HFFc6 (cell line): Measurements from ENCODE around the gene TRAPPC3L. TPM values are rescaled to one million over a fixed set of nuclear protein-coding genes. Genes with fewer than 3 reads are reported as not detected.
A peak's percentile ranks its signal among the peaks of the same experiment; 100 is the strongest.

Experiments used
- DNase-seq: peaks from one replicate; pipeline ENCODE4 v3.0.0-alpha.2; 2018
- H3K27ac Mint-ChIP-seq: 2 replicates; pipeline ENCODE4 v1.8.0; 2020; ENCODE audit warnings: mild to moderate bottlenecking, mixed read lengths
- H3K27me3 Mint-ChIP-seq: 2 replicates; pipeline ENCODE4 v1.8.0; 2021; ENCODE audit warnings: mild to moderate bottlenecking, moderate library complexity, mixed read lengths; ENCODE audit not compliant: insufficient read depth
- H3K36me3 Mint-ChIP-seq: 2 replicates; pipeline ENCODE4 v1.8.0; 2021; ENCODE audit warnings: low read depth, mixed read lengths
- H3K4me1 Mint-ChIP-seq: 2 replicates; pipeline ENCODE4 v1.8.0; 2020; ENCODE audit warnings: low read depth, mixed read lengths
- H3K4me3 Mint-ChIP-seq: 2 replicates; pipeline ENCODE4 v1.8.0; 2020; ENCODE audit warnings: mild to moderate bottlenecking, moderate library complexity, mixed read lengths
- H3K9me3 Mint-ChIP-seq: 2 replicates; pipeline ENCODE4 v1.8.0; 2020; ENCODE audit warnings: mild to moderate bottlenecking, mixed read lengths
- total RNA-seq, 6 experiments: library from RNA; stranded (reverse); fragmentation: NEBNext Ultra II Directional; extraction: Animal tissue kit (Norgen Biotek cat#: 25700); gene quantifications; 2 replicates in 1 of 6; 3 replicates in 5 of 6; pipeline ENCODE4 v1.2.3, GENCODE V29; 2021
- TF ChIP-seq, protein P1 (sequence below): fragments of 200-600 bp; sonication (generic); IDR thresholded peaks from 2 replicates; pipeline ENCODE4 v1.5.0; 2021; ENCODE audit warnings: antibody characterized with exemption, mild to moderate bottlenecking

TRAPPC3L gene
- total RNA-seq, 6 experiments from 2014 or later = 0.15 to 0.45 (median 0.32) TPM

DNA sequence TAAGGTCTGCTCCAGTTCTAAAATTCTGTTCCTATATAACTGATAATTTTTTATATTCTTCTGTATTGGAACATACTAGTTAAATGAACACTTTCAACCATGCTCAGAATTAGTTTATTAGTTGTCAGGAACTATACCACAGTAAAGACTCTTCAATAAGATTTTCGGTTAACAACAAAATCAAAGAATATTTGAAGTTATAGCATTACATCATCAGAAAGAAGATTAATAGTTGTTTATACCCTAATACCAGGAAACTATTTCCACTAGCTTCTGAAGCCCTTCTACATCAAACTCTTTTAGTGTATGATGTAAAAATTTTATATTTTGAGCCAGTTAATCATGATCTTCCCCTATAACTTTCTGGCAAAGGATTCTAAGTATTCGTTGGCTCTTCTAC is 14.6 kb upstream of the TRAPPC3L start:
- Mint-ChIP-seq H3K4me3 (no peak overlapping the region), H3K4me1 (peaks cover 100% of the 10 kb centered on the region), H3K9me3 (no peaks in the 10 kb centered on the region), H3K27ac (no peak overlapping the region), H3K36me3 (no peaks in the 10 kb centered on the region), H3K27me3 (no peaks in the 10 kb centered on the region)
- TF ChIP-seq, protein P1, sequence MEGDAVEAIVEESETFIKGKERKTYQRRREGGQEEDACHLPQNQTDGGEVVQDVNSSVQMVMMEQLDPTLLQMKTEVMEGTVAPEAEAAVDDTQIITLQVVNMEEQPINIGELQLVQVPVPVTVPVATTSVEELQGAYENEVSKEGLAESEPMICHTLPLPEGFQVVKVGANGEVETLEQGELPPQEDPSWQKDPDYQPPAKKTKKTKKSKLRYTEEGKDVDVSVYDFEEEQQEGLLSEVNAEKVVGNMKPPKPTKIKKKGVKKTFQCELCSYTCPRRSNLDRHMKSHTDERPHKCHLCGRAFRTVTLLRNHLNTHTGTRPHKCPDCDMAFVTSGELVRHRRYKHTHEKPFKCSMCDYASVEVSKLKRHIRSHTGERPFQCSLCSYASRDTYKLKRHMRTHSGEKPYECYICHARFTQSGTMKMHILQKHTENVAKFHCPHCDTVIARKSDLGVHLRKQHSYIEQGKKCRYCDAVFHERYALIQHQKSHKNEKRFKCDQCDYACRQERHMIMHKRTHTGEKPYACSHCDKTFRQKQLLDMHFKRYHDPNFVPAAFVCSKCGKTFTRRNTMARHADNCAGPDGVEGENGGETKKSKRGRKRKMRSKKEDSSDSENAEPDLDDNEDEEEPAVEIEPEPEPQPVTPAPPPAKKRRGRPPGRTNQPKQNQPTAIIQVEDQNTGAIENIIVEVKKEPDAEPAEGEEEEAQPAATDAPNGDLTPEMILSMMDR = no peak
- no peak for DNase-seq

DNA sequence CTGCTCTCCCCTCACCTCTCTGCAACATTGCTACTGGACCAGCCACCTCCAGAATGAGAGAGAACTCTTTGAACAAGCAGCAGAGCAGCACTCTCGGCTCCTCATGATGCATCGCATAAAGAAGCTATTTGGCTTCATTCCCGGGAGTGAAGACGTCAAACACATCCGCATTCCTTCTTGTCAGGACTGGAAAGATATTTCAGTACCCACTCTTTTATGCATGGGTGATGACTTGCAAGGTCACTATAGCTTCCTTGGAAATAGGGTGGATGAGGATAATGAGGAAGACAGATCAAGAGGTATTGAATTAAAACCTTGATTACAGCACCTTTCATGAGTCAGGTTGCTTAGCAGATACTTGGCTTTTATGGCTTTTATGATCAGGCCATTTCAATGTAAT is 12.4 kb upstream of the TRAPPC3L start:
- peaks cover 83% of the 10 kb centered on the region for H3K4me1 Mint-ChIP-seq
- H3K9me3 Mint-ChIP-seq = no peaks in the 10 kb centered on the region
- peak; percentile 94 for DNase-seq
- H3K36me3 Mint-ChIP-seq = no peaks in the 10 kb centered on the region
- H3K27ac Mint-ChIP-seq = peak overlapping the region; percentile 87
- no peaks in the 10 kb centered on the region for H3K27me3 Mint-ChIP-seq
- TF ChIP-seq, protein P1 = no peak
- peak overlapping the region; percentile 77 for H3K4me3 Mint-ChIP-seq

DNA sequence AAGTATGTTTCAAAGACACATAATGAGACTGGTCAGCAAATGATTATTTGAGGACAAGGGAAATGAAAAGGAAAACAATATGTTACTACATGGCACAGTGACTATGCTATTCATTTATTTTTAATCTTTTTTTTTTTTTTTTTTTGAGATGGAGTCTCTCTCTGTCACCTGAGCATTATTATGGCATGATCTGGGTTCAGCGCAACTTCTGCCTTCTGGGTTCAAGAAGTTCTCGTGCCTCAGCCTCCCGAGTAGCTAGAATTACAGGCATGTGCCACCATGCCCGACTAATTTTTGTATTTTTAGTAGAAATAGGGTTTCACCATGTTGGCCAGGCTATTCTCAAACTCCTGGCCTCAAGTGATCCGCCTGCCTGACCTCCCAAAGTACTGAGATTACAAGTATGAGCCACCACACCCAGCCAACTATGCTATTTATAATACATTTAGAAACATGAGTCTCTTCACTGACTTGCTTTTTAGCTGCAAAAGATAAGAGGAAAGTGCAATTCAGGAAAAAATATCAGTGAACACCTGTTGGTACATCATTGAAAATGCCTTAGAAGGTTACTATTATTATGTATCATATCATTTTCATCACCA is 11.4 kb upstream of the TRAPPC3L start:
- Mint-ChIP-seq H3K9me3 (no peaks in the 10 kb centered on the region), H3K27ac (peak overlapping the region; percentile 87), H3K4me3 (peak overlapping the region; percentile 46), H3K36me3 (no peaks in the 10 kb centered on the region), H3K4me1 (peaks cover 73% of the 10 kb centered on the region), H3K27me3 (no peaks in the 10 kb centered on the region)
- TF ChIP-seq, protein P1 = no peak
- DNase-seq = no peak

DNA sequence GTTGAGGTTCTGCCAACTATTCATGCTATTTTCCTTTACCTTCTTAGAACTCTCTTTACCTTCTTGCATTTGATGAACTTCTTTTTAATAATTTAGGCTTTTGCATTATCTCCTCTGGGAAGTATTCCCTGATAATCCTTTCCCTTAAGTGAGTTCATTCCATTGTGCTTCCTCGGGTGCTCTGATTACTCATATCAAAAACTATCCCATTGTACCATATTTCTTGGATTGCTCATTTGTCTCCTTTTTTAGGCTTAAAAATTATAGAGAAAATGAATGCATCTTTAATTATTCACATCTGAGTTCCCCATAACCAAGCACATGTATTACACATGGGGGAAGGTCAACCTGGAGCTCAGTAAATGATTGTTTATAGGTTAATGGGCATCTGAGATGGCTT is 10.6 kb upstream of the TRAPPC3L start:
- H3K27ac Mint-ChIP-seq = peak overlapping the region; percentile 87

DNA sequence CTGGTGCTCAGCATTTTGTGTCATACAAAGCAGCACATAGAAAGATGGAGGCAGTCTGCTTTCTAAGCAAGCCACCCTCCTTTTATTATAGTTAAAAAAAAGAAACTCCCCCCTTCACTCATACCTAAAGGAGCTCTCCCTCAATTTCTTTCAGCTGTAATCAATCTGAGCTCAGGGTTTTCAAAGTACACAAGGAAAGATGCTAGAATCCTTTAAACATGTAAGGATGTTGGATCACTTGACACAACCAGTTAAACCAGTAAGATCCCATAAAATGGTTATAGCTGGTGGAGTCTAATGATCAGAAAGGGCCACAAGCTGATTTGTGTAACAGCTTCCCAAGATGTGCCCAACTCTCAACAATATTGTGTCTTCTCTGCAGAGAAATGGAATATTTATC is 8.0 kb upstream of the TRAPPC3L start, which contains the start of gene CALHM4:
CALHM4 (plus strand) TSS at position 301 of the 400 bp plus-strand sequence; CDS start at position 344, 43 bp downstream.
- H3K4me1 Mint-ChIP-seq = peaks cover 38% of the 10 kb centered on the region
- H3K27me3 Mint-ChIP-seq = no peaks in the 10 kb centered on the region
- no peak within 1 kb of the TSS for H3K27ac Mint-ChIP-seq
- H3K4me3 Mint-ChIP-seq = no peak within 1 kb of the TSS
- DNase-seq = no peak
- H3K36me3 Mint-ChIP-seq = no peaks in the 10 kb centered on the region
- no peaks in the 10 kb centered on the region for H3K9me3 Mint-ChIP-seq
- TF ChIP-seq, protein P1 = no peak

More for the DNA sequence above, 10.6 kb upstream of the TRAPPC3L start:
- peaks cover 64% of the 10 kb centered on the region for H3K4me1 Mint-ChIP-seq
- TF ChIP-seq, protein P1 = no peak
- H3K36me3 Mint-ChIP-seq = no peaks in the 10 kb centered on the region
- no peaks in the 10 kb centered on the region for H3K9me3 Mint-ChIP-seq
- H3K27me3 Mint-ChIP-seq = no peaks in the 10 kb centered on the region
- DNase-seq = peak; percentile 76
- peak overlapping the region; percentile 46 for H3K4me3 Mint-ChIP-seq
